Hematopoietic multipotent progenitor cell treated with erythropoietin and hydrocortisone succinate and interleukin-3 and kit ligand, for 15 days (in vitro differentiated cells): ENCODE data around the gene CFAP157.
"Not testable (repeated sequence)": the region's sequence is repeated elsewhere in the genome, so short reads cannot be mapped to it uniquely, and the experiment has no call there.

Experiments
- DNase-seq: peaks from one replicate; pipeline ENCODE4 v3.0.0-alpha.2; 2015; ENCODE audit warnings: low spot score

The CFAP157 gene

GRCh38 chr9:127735530-127736185 is 28.9 kb downstream of the CFAP157 start:
- DNase-seq, result no peak

GRCh38 chr9:127738666-127739065 is 31.9 kb downstream of the CFAP157 start:
- no peak for DNase-seq

DNA sequence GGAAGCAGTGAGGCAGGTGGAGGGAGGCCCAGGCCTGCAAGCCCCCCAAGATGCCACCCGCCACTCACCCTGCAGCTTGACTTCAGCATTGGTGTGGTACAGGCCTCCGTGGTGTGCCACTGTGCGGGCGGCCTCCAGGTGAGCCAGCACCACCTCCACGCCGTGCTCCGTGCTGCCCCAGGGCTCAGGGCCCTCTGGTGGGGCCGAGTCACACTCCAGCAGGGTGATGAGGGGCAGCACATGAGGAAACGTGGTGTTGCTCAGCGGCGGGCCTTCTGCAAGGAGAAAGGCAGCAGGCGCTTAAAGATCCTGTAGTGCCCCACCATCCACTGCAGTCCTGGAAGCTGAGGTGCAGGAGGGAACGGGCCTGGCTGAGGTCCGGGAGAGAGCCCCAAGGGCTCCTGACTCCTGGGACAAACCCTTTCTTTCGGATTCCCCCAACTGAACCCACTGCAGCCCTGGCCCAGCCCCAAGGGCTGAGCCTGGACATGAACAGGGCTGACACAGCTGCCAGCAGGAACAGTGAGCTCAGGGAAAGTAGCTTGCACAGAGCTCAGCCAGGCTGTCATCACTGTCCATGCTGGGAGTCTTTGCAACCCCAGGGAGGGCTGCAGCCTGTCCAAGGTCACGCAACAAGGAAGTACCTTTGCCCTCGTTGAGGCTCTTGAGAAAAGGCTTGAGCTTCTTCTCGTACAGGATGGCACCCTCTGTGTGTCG is 33.0 kb downstream of the CFAP157 start:
- DNase-seq, result no peak

DNA sequence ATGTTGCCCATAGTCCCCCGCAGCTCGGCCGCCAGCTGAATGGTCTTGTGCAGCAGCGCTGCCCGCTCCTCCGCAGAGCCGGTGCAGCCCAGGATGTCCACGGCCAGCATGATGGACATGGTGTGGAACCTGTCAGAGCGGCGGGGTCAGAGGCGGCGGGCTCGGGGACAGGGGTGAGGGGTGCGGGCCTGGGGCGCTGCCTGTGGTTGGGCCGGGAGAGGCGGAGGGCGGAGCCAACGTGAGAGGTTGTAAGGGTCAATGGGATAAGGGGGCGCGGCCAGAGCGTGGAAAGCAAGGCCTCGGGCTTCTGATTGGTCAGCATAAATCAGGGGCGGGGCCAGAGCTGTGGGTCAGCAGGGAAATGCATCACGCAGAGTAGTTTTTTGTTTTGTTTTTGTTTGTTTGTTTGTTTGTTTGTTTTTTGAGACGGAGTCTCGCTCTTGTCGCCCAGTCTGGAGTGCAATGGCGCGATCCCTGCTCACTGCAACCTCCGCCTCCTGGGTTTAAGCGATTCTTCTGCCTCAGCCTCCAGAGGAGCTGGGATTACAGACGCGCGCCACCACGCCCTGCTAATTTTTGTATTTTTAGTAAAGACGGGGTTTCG is 35.1 kb downstream of the CFAP157 start:
- DNase-seq, result no peak

- DNase-seq, result no peak
These were observed 35.8 kb downstream of the CFAP157 start for GRCh38 chr9:127742435-127743088.

- DNase-seq, result no peak
These were observed 37.8 kb downstream of the CFAP157 start for GRCh38 chr9:127744398-127745110.

DNA sequence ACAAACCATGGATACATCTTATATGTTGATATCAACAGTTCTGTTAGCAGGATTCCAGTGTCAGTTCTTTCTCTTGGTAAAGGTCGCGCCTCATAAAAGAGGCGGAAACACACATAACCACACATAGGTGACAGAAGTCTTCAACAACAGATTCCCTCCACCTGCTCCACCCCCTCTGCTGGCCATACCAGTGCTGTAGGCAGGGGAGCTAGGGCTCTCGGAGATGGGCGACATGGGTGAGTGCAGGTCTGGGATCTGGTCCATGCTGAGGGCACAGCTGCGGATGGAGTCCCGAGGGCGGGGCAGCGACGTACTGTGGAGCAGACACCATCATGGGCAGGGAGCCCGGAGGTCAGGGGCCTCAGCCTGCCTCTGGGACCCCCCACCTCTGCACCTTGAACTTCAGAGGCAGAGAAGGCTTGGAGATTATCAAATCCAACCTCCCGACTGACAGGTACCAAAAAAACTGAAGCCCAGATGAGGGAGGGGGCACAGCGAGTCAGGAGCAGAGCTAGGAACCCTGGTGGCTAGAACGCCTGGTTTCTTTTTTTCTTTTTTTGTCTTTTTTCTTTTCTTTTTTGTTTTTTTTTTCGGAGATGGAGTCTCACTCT is 40.3 kb downstream of the CFAP157 start:
- DNase-seq, result no peak

DNA sequence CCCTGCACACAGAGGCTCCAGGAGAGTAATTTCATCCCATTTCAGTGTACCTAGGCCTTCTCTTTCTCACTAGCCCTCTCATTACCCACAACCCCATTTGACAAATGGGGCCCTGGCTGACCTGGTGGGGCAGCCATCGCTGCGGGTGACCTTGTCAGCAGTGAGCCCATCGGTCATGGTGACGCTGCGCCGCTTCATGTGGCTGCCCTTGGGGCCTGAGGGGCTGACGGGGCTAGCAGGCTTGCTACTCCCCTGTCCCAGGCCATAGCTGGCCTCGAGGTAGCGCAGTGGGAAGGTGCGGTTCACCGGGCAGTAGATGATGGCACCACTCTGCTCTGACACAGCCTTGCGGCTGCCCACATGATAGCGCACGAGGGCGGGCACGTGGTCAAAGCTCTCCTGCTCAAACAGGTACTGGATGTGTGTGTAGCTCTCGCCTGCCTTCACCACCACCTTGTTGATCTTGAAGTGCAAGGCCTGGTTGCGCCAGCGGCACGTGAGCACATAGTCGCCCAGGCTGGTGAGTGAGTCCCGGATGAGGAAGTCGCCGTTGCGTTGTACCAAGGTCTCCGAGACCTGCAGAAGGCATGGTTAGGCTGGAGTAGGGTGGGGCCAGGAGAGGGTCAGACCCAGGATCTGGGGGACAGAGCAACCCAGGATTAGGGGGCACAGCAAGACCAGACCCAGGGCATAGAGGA is 42.5 kb downstream of the CFAP157 start:
- DNase-seq, result no peak

- no peak for DNase-seq
These were observed 44.7 kb downstream of the CFAP157 start for GRCh38 chr9:127751269-127752054.

DNA sequence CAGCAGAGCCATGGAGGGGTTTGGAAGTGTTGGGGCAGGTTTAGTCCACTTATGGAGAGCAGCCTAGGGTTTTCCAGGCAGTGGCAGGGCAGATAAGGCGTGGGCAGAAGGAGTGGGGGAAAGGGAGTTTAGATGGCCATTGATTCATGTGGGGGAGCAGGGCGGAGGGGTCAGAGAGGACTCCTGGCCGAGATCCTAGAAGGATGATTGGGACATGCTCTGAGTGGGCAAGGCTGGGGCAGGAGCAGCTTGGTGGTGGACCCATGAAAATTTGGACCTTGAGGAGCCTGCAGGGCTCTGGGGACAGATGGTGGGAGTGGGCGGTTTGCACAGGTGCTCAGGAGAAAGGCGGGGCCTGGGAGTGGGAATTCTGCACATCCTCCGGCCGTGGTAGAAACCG is 46.4 kb downstream of the CFAP157 start:
- DNase-seq, result no peak

- no peak for DNase-seq
These were observed 46.8 kb downstream of the CFAP157 start for GRCh38 chr9:127753622-127754021.

DNA sequence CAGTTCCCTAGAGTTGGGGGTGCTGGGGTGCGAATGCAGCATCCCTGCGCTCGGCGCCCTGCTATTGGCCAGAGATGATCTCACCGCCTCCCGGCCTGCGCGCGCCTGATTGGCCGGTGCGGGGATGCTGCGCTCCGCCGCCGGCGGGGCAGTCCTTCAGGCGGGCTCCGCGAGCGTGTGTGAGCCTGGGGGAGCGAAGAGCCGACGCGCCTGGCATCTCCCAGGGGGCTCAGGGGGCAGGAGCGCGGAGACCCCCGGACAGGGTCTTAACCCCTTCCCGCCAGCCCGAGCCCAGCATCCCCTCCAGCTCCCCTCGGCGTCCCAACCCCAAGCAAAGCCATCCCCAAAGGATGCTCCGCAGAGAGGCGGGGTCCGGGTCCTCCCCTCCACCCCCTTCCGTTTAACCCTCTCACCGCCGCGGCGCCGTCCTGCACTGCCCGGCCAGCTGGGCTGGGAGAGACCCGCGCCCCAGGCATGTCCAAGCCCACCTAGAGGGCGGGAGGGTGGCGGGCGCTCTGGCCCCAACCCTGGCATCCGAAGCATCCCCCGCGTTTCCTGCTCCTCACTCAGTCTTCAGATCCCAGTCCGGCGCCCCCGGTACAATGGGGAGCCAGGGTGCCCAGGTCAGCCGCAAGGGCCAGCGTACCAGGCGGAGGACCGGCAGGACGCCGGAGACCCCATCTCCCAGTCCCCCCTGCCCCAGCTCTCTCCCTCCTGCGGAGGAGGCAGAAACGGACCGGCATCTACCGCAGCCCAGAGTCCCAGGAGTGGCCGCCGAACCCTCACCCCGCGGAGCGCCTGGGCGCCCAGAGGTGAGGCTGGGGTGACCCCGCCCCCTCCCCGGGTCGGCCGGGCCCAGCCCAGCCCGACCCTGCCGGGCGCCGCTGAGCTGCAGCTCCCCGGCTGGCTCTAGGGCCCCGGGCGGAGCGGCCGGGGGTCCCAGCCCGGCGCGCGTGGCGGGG is 47.6 kb downstream of the CFAP157 start:
- DNase-seq, result no peak

GRCh38 chr9:127755061-127756060 is 48.6 kb downstream of the CFAP157 start:
- no peak for DNase-seq

- no peak for DNase-seq
These were observed 49.4 kb downstream of the CFAP157 start for GRCh38 chr9:127756233-127756632.

GRCh38 chr9:127756776-127757175 is 50.0 kb downstream of the CFAP157 start:
- not testable (repeated sequence) for DNase-seq

- no peak for DNase-seq
These were observed 52.1 kb downstream of the CFAP157 start for GRCh38 chr9:127758843-127759242.

- no peak for DNase-seq
These were observed 54.3 kb downstream of the CFAP157 start for GRCh38 chr9:127761061-127761460.

GRCh38 chr9:127761491-127761956 is 54.7 kb downstream of the CFAP157 start:
- no peak for DNase-seq
